H1 (cell line): ENCODE results near the gene SNX21. TPM values are rescaled to one million over a fixed set of nuclear protein-coding genes. Genes with fewer than 3 reads are reported as not detected.

Experiments
- CTCF ChIA-PET: fragments of 300-600 bp; sonication (Branson Sonifier 250); formaldehyde crosslinking; loops from one replicate; lab custom pipeline; 2021; ENCODE audit not compliant: partially characterized antibody; lab: Charles Lee
- POLR2A ChIA-PET: fragments of 300-600 bp; sonication (Branson Sonifier 250); formaldehyde crosslinking; loops from one replicate; lab custom pipeline; 2021; ENCODE audit warnings: inconsistent platforms; ENCODE audit not compliant: partially characterized antibody; lab: Charles Lee
- DNase-seq, 2 experiments: peaks; one replicate each; pipeline versions ENCODE4 v3.0.0 to v3.0.0-alpha.2; 2010 to 2022; ENCODE audit warnings: low spot score in 2 of 2, low read depth in 1 of 2, mixed read lengths in 1 of 2
- FAIRE-seq: peaks from 2 replicates; lab custom pipeline; 2011; peaks lifted over from hg19 to GRCh38; lab: Jason Lieb, UNC
- H2AFZ ChIP-seq: 2 replicates; pipeline ENCODE4 v1.8.1; 2012; ENCODE audit warnings: low read length, inconsistent platforms
- H2AK5ac ChIP-seq: 2 replicates; pipeline ENCODE4 v1.6.1; 2013; ENCODE audit warnings: low read depth, low read length
- H2BK120ac ChIP-seq: replicated peaks from 2 replicates; pipeline ENCODE3; 2013; ENCODE audit warnings: low read depth, low read length, inconsistent platforms
- H2BK12ac ChIP-seq: 2 replicates; pipeline ENCODE4 v1.6.1; 2013; ENCODE audit warnings: low read depth, low read length
- H2BK15ac ChIP-seq: 2 replicates; pipeline ENCODE4 v1.6.1; 2013; ENCODE audit warnings: low read length
- H2BK20ac ChIP-seq: 2 replicates; pipeline ENCODE4 v1.6.1; 2013; ENCODE audit warnings: low read length
- H2BK5ac ChIP-seq: 2 replicates; pipeline ENCODE4 v1.6.1; 2013; ENCODE audit warnings: low read depth, low read length
- H3K14ac ChIP-seq: 2 replicates; pipeline ENCODE4 v1.6.1; 2013; ENCODE audit warnings: inconsistent platforms; ENCODE audit not compliant: insufficient read length
- H3K18ac ChIP-seq: 2 replicates; pipeline ENCODE4 v1.6.1; 2013; ENCODE audit warnings: low read length; ENCODE audit errors: extremely low read depth
- H3K23ac ChIP-seq: 2 replicates; pipeline ENCODE4 v1.6.1; 2013; ENCODE audit warnings: inconsistent platforms; ENCODE audit not compliant: insufficient read length
- H3K23me2 ChIP-seq: 2 replicates; pipeline ENCODE4 v1.6.1; 2013; ENCODE audit warnings: low read depth, low read length
- H3K27ac ChIP-seq: 2 replicates; pipeline ENCODE4 v1.6.1; 2011; ENCODE audit warnings: low read depth, low read length, inconsistent platforms
- H3K27me3 ChIP-seq, 4 experiments: replicated peaks in 1 of 4; 1 replicate in 1 of 4; 2 replicates in 3 of 4; pipeline versions ENCODE4 v1.6.1 to v1.8.1; 2011 to 2013; ENCODE audit warnings: low read length in 3 of 4, mild to moderate bottlenecking in 3 of 4, inconsistent platforms in 2 of 4, mixed read lengths in 2 of 4, moderate library complexity in 1 of 4; ENCODE audit not compliant: control insufficient read depth in 3 of 4, insufficient read depth in 3 of 4; ENCODE audit errors: extremely low read depth in 1 of 4
- H3K36me3 ChIP-seq, 4 experiments: 2 replicates each; pipeline versions ENCODE4 v1.6.1 to v1.8.1; 2011 to 2013; ENCODE audit warnings: mild to moderate bottlenecking in 4 of 4, low read length in 3 of 4, moderate library complexity in 2 of 4, control low read depth in 1 of 4, inconsistent platforms in 1 of 4; ENCODE audit not compliant: insufficient read depth in 4 of 4, control insufficient read depth in 2 of 4
- H3K4ac ChIP-seq: replicated peaks from 2 replicates; pipeline ENCODE3; 2013; ENCODE audit warnings: low read length, low read depth, mixed read lengths, inconsistent platforms; ENCODE audit not compliant: insufficient read length
- H3K4me1 ChIP-seq, 4 experiments: replicated peaks in 1 of 4; 1 replicate in 1 of 4; 2 replicates in 3 of 4; pipeline versions ENCODE4 v1.6.1 to v1.8.1; 2011 to 2013; ENCODE audit warnings: low read length in 3 of 4, inconsistent platforms in 2 of 4, mixed read lengths in 1 of 4; ENCODE audit not compliant: insufficient read depth in 4 of 4, control insufficient read depth in 3 of 4
- H3K4me2 ChIP-seq, 2 experiments: 2 replicates each; pipeline versions ENCODE4 v1.6.1 to v1.8.1; 2011 to 2013; ENCODE audit warnings: low read depth in 2 of 2, low read length in 2 of 2, control low read depth in 1 of 2, inconsistent platforms in 1 of 2, mild to moderate bottlenecking in 1 of 2; ENCODE audit not compliant: insufficient read depth in 1 of 2
- H3K4me3 ChIP-seq, 4 experiments: fragments of 200-600, 300-600 bp in 1 of 4; sonication (generic), shearing (Covaris generic), sonication (Bioruptor Twin) in 1 of 4; 2 replicates each; pipeline versions ENCODE4 v1.5.1 to v1.8.1; 2011 to 2016; ENCODE audit warnings: low read length in 4 of 4, low read depth in 3 of 4, control low read depth in 2 of 4, inconsistent platforms in 2 of 4, mild to moderate bottlenecking in 2 of 4, mixed read lengths in 1 of 4, moderate library complexity in 1 of 4; ENCODE audit not compliant: insufficient read depth in 2 of 4; ENCODE audit errors: extremely low read depth in 1 of 4
- H3K56ac ChIP-seq: replicated peaks from 2 replicates; pipeline ENCODE3; 2013; ENCODE audit warnings: low read depth, mild to moderate bottlenecking, mixed read lengths, low read length, inconsistent platforms; ENCODE audit not compliant: insufficient read length
- H3K79me1 ChIP-seq: 2 replicates; pipeline ENCODE4 v1.6.1; 2013; ENCODE audit warnings: low read depth, low read length, control low read depth
- H3K79me2 ChIP-seq, 2 experiments: 2 replicates each; pipeline versions ENCODE4 v1.6.1 to v1.8.1; 2012 to 2013; ENCODE audit warnings: low read length in 2 of 2, mild to moderate bottlenecking in 2 of 2, inconsistent platforms in 1 of 2; ENCODE audit not compliant: insufficient read depth in 2 of 2, control insufficient read depth in 1 of 2
- H3K9ac ChIP-seq, 4 experiments: replicated peaks in 1 of 4; 1 replicate in 1 of 4; 2 replicates in 3 of 4; pipeline versions ENCODE4 v1.6.1 to v1.8.1; 2011 to 2013; ENCODE audit warnings: low read depth in 3 of 4, low read length in 3 of 4, control low read depth in 2 of 4, mild to moderate bottlenecking in 2 of 4, moderate library complexity in 2 of 4, inconsistent platforms in 1 of 4; ENCODE audit errors: extremely low read depth in 1 of 4
- H3K9me3 ChIP-seq, 2 experiments: 2 replicates each; pipeline versions ENCODE4 v1.6.1 to v1.8.1; 2012 to 2013; ENCODE audit warnings: mild to moderate bottlenecking in 2 of 2, moderate library complexity in 2 of 2, control low read depth in 1 of 2, inconsistent platforms in 1 of 2, low read depth in 1 of 2, low read length in 1 of 2, mixed read lengths in 1 of 2; ENCODE audit not compliant: insufficient read depth in 2 of 2
- H4K20me1 ChIP-seq, 2 experiments: replicated peaks in 1 of 2; 2 replicates each; pipeline versions ENCODE3 to v1.8.1; 2011 to 2013; ENCODE audit warnings: inconsistent platforms in 2 of 2, low read length in 2 of 2, mild to moderate bottlenecking in 1 of 2; ENCODE audit not compliant: insufficient read depth in 2 of 2, control insufficient read depth in 1 of 2
- H4K5ac ChIP-seq: 2 replicates; pipeline ENCODE4 v1.6.1; 2013; ENCODE audit warnings: low read length, low read depth, mixed read lengths, inconsistent platforms; ENCODE audit not compliant: insufficient read length
- H4K8ac ChIP-seq: 2 replicates; pipeline ENCODE4 v1.8.0; 2013; ENCODE audit warnings: mild to moderate bottlenecking, moderate library complexity, low read length, inconsistent platforms; ENCODE audit not compliant: insufficient read depth; ENCODE audit errors: extremely low read depth
- H4K91ac ChIP-seq: replicated peaks from 2 replicates; pipeline ENCODE3; 2013; ENCODE audit warnings: low read length, mixed read lengths, inconsistent platforms; ENCODE audit not compliant: insufficient read length
- BACH1 ChIP-seq: IDR thresholded peaks from 2 replicates; pipeline ENCODE4 v1.6.1; 2012; ENCODE audit warnings: low read length, improper control_type of control experiment
- CBX8 ChIP-seq: fragments of 300-800, 300-1000 bp; sonication (generic); IDR thresholded peaks from 2 replicates; pipeline ENCODE4 v1.7.1; 2016; ENCODE audit warnings: low read depth, low read length, borderline replicate concordance
- CHD1 ChIP-seq: IDR thresholded peaks from 2 replicates; pipeline ENCODE4 v1.6.1; 2012; ENCODE audit warnings: low read depth, low read length, improper control_type of control experiment
- EZH2 ChIP-seq: fragments of 200-600 bp; sonication (generic); IDR thresholded peaks from 2 replicates; pipeline ENCODE4 v1.7.1; 2012; ENCODE audit warnings: low read depth, mild to moderate bottlenecking, moderate library complexity, low read length, inconsistent platforms; ENCODE audit not compliant: severe bottlenecking
- HDAC2 ChIP-seq, 2 experiments: fragments of 300-600 bp in 1 of 2; sonication (generic) in 1 of 2; IDR thresholded peaks; 2 replicates each; pipeline ENCODE4 v1.6.1; 2011 to 2012; ENCODE audit warnings: low read depth in 2 of 2, low read length in 2 of 2, mild to moderate bottlenecking in 2 of 2, moderate library complexity in 2 of 2, borderline replicate concordance in 1 of 2, inconsistent platforms in 1 of 2
- JUND ChIP-seq: IDR thresholded peaks from 2 replicates; pipeline ENCODE4 v1.6.1; 2011; ENCODE audit warnings: mild to moderate bottlenecking, improper control_type of control experiment, low read length
- MAFK ChIP-seq: IDR thresholded peaks from 2 replicates; pipeline ENCODE4 v1.6.1; 2012; ENCODE audit warnings: low read depth, mild to moderate bottlenecking, improper control_type of control experiment, low read length
- PHF8 ChIP-seq: fragments of 200-600 bp; sonication (generic); conservative IDR thresholded peaks from 2 replicates; pipeline ENCODE4 v1.7.1; 2012; ENCODE audit warnings: low read depth, mild to moderate bottlenecking, inconsistent platforms, low read length, moderate library complexity
- POLR2A ChIP-seq, 2 experiments: IDR thresholded peaks; 1 replicate in 1 of 2; 2 replicates in 1 of 2; pipeline ENCODE4 v1.6.1; 2011; ENCODE audit warnings: low read depth in 2 of 2, low read length in 2 of 2, mild to moderate bottlenecking in 2 of 2; ENCODE audit errors: control extremely low read depth in 1 of 2
- POU5F1 ChIP-seq: IDR thresholded peaks from 2 replicates; pipeline ENCODE4 v1.6.1; 2011; ENCODE audit warnings: low read depth, mild to moderate bottlenecking, low read length, moderate library complexity
- RAD21 ChIP-seq, 2 experiments: IDR thresholded peaks in 1 of 2; conservative IDR thresholded peaks in 1 of 2; 2 replicates each; pipeline ENCODE4 v1.6.1; 2011; ENCODE audit warnings: low read depth in 2 of 2, low read length in 2 of 2, improper control_type of control experiment in 1 of 2, inconsistent platforms in 1 of 2, mild to moderate bottlenecking in 1 of 2, moderate library complexity in 1 of 2
- TAF1 ChIP-seq: IDR thresholded peaks from 2 replicates; pipeline ENCODE4 v1.6.1; 2011; ENCODE audit warnings: mild to moderate bottlenecking, low read depth, low read length
- TBP ChIP-seq: IDR thresholded peaks from 2 replicates; pipeline ENCODE4 v1.6.1; 2011; ENCODE audit warnings: low read depth, low read length, improper control_type of control experiment
- YY1 ChIP-seq: IDR thresholded peaks from 2 replicates; pipeline ENCODE4 v1.6.1; 2011; ENCODE audit warnings: low read depth, mild to moderate bottlenecking, low read length
- WGBS, 2 experiments: shearing (Covaris generic) in 1 of 2; methylation state at CpG; one replicate each; pipeline versions ENCODE4 v1.1.6 to v1.1.7; 2013 to 2015; ENCODE audit warnings: low lambda C conversion rate in 2 of 2, mixed read lengths in 2 of 2, inconsistent platforms in 1 of 2, low coverage in 1 of 2, missing lambda C conversion rate in 1 of 2; ENCODE audit not compliant: insufficient replicate concordance in 2 of 2, insufficient coverage in 1 of 2, insufficient read length in 1 of 2; ENCODE audit errors: extremely low coverage in 1 of 2, missing lambda C conversion rate in 1 of 2; 5-methylcytosine and 5-hydroxymethylcytosine counted together
- polyA plus RNA-seq, 7 experiments: library from polyadenylated mRNA; depleted of rRNA in 3 of 7; stranded (reverse) in 5 of 7; unstranded in 2 of 7; fragments of >200 nt in 5 of 7; fragments of 200-250 nt in 2 of 7; gene quantifications; 1 replicate in 5 of 7; 2 replicates in 1 of 7; 4 replicates in 1 of 7; pipeline versions ENCODE4 v1.2.1 to v1.2.3, GENCODE V29; 2011 to 2013; ENCODE audit warnings: missing spikeins in 2 of 7, mixed read lengths in 2 of 7
- total RNA-seq: library from RNA; stranded (reverse); fragmentation: NEBNext Ultra II Directional; extraction: Animal tissue kit (Norgen Biotek cat#: 25700); gene quantifications from 2 replicates; pipeline ENCODE4 v1.2.1, GENCODE V29; 2021

Gene SNX21
- total and polyA plus RNA-seq, 2 of the 8 experiments (the other 6 are each of a cell fraction or from before 2014, with no cell fraction given): 15.8 to 16.8 TPM

- Histone ChIP-seq H3K79me1 (no peaks in the 10 kb centered on the region), H3K9me3 (no peaks in the 10 kb centered on the region), H3K18ac (no peak overlapping the region), H3K23ac (no peak overlapping the region), H3K9ac (no peak overlapping the region), H2AK5ac (no peak overlapping the region), H4K8ac (no peak overlapping the region), H2BK5ac (no peak overlapping the region), H4K20me1 (no peaks in the 10 kb centered on the region), H3K36me3 (peaks cover 15 to 52% (median 28%) of the 10 kb centered on the region in 4 experiments), H3K4me2 (no peak overlapping the region), H3K4ac (no peak overlapping the region), H3K23me2 (no peaks in the 10 kb centered on the region), H2BK20ac (no peak overlapping the region), H3K79me2 (no peaks in the 10 kb centered on the region), H3K56ac (no peak overlapping the region), H3K4me1 (no peaks in the 10 kb centered on the region), H2BK120ac (no peak overlapping the region), H3K14ac (no peak overlapping the region), H3K27me3 (no peaks in the 10 kb centered on the region), H3K27ac (no peak overlapping the region), H2BK12ac (no peak overlapping the region), H2AFZ (no peak overlapping the region), H4K91ac (no peak overlapping the region), H3K4me3 (no peak overlapping the region), H4K5ac (no peak overlapping the region), H2BK15ac (no peak overlapping the region)
- WGBS, 2 experiments: 90% methylated on average over 5 of the region's 5 CpGs; no CpG with 5 or more reads in 1 of the 2 experiments
- no peak for DNase-seq
- CTCF ChIA-PET: interaction anchor here (0.7 to 2.1 kb wide), 5 partner anchors 32 to 121 kb away, joined by 3 to 5 read pairs (median 4); no protein-coding TSS in a partner anchor
- POLR2A ChIA-PET: interaction anchor here (0.7 to 13.8 kb wide), 13 partner anchors 7 to 111 kb away, joined by 3 to 178 read pairs (median 3); partner anchors contain the start of genes ACOT8, PCIF1, SNX21 and ZSWIM3
- FAIRE-seq: no peak
- TF ChIP-seq TBP: no peak
- no peak for TF ChIP-seq CHD1
- TF ChIP-seq PHF8: no peak
- no peak for TF ChIP-seq POU5F1
- TF ChIP-seq RAD21 (IDR thresholded peaks at IDR 0.05 in 1 of 2, conservative IDR thresholded peaks at IDR 0.05 in 1 of 2; ENCODE audit: low read depth in 2 of 2, low read length in 2 of 2): no peak
- TF ChIP-seq EZH2: no peak
- no peak for TF ChIP-seq CBX8
- TF ChIP-seq JUND: no peak
- TF ChIP-seq TAF1: no peak
- TF ChIP-seq HDAC2 (IDR thresholded peaks at IDR 0.05; ENCODE audit: borderline replicate concordance in 1 of 2, low read depth in 2 of 2, low read length in 2 of 2): no peak
- no peak for TF ChIP-seq MAFK
- no peak for TF ChIP-seq POLR2A (IDR thresholded peaks at IDR 0.05; ENCODE audit: control extremely low read depth in 1 of 2, low read depth in 2 of 2, low read length in 2 of 2)
- no peak for TF ChIP-seq YY1
- TF ChIP-seq BACH1: no peak
Measured at GRCh38 chr20:45842169-45842812, 8.7 kb downstream of the SNX21 start.
